HTR-8/SVneo (cell line): ENCODE results near the gene TTLL7.
"Not testable (repeated sequence)": the region's sequence is repeated elsewhere in the genome, so short reads cannot be mapped to it uniquely, and the experiment has no call there.

Source experiments
- DNase-seq: peaks from one replicate; pipeline ENCODE4 v3.0.0; 2011; ENCODE audit warnings: low spot score, mixed read lengths; ENCODE audit not compliant: insufficient read length
- FAIRE-seq: peaks from 2 replicates; lab custom pipeline; 2011; peaks lifted over from hg19 to GRCh38; lab: Jason Lieb, UNC

The TTLL7 gene

GRCh38 chr1:83934550-83934949, 64.4 kb downstream of the TTLL7 start:
- no peak for FAIRE-seq

GRCh38 chr1:83932693-83933092, 66.2 kb downstream of the TTLL7 start:
- no peak for DNase-seq
- FAIRE-seq, result no peak

More at GRCh38 chr1:83934550-83934949, 64.4 kb downstream of the TTLL7 start:
- no peak for DNase-seq

- FAIRE-seq (no peak), DNase-seq (no peak)
Measured at GRCh38 chr1:83932281-83932680, 66.7 kb downstream of the TTLL7 start.

- DNase-seq (peak; percentile 35), FAIRE-seq (no peak)
Measured at GRCh38 chr1:83931658-83932253, 67.2 kb downstream of the TTLL7 start.

- FAIRE-seq (no peak), DNase-seq (no peak)
Measured at GRCh38 chr1:83929184-83929583, 69.7 kb downstream of the TTLL7 start.

GRCh38 chr1:83928396-83928795, 70.5 kb downstream of the TTLL7 start:
- DNase-seq, result no peak
- FAIRE-seq, result no peak

GRCh38 chr1:83927701-83928100, 71.2 kb downstream of the TTLL7 start:
- DNase-seq, result no peak
- no peak for FAIRE-seq

- DNase-seq (no peak), FAIRE-seq (no peak)
Measured at GRCh38 chr1:83927061-83927460, 71.9 kb downstream of the TTLL7 start.

GRCh38 chr1:83923553-83923952, 75.4 kb downstream of the TTLL7 start:
- no peak for DNase-seq
- no peak for FAIRE-seq

- FAIRE-seq, result no peak
Measured at GRCh38 chr1:83922431-83922830, 76.5 kb downstream of the TTLL7 start.

GRCh38 chr1:83920320-83920719, 78.6 kb downstream of the TTLL7 start:
- FAIRE-seq (no peak), DNase-seq (no peak)

More at GRCh38 chr1:83922431-83922830, 76.5 kb downstream of the TTLL7 start:
- DNase-seq, result no peak

- DNase-seq (no peak), FAIRE-seq (no peak)
Measured at GRCh38 chr1:83919872-83920271, 79.1 kb downstream of the TTLL7 start.

GRCh38 chr1:83918688-83919285, 80.1 kb downstream of the TTLL7 start:
- DNase-seq, result no peak
- no peak for FAIRE-seq

GRCh38 chr1:83917959-83918358, 81.0 kb downstream of the TTLL7 start:
- no peak for FAIRE-seq

GRCh38 chr1:83916094-83916493, 82.8 kb downstream of the TTLL7 start:
- FAIRE-seq, DNase-seq: not testable (repeated sequence)

More at GRCh38 chr1:83917959-83918358, 81.0 kb downstream of the TTLL7 start:
- no peak for DNase-seq

- DNase-seq, result no peak
- no peak for FAIRE-seq
Measured at GRCh38 chr1:83912876-83913275, 86.1 kb downstream of the TTLL7 start.

- DNase-seq, result no peak
- no peak for FAIRE-seq
Measured at GRCh38 chr1:83910461-83910860, 88.5 kb downstream of the TTLL7 start.

- FAIRE-seq (no peak), DNase-seq (no peak)
Measured at GRCh38 chr1:83909687-83910086, 89.2 kb downstream of the TTLL7 start.

- DNase-seq (no peak), FAIRE-seq (no peak)
Measured at GRCh38 chr1:83905315-83905907, 93.5 kb downstream of the TTLL7 start.

GRCh38 chr1:83901547-83902155, 97.3 kb downstream of the TTLL7 start:
- DNase-seq (peak; percentile 10), FAIRE-seq (no peak)

GRCh38 chr1:83900524-83900923, 98.4 kb downstream of the TTLL7 start:
- no peak for FAIRE-seq
- no peak for DNase-seq
